NOMO-1 treated with dmso at 0.1 percent for 144 hours (cell line): Measurements from ENCODE around the gene COX7A2.

ENCODE experiments used
- DNase-seq: peaks from one replicate; lab custom pipeline; 2025; ENCODE audit not compliant: unreplicated experiment; lab: John Stamatoyannopoulos, UW

COX7A2 gene

GRCh38 chr6:75243333-75244062 lies at the start of gene COX7A2:
Gene COX7A2, minus strand, starts transcription at chr6:75243801. Its CDS starts 67 bp downstream, at chr6:75243734.
- DNase-seq, result peak; percentile 98

- DNase-seq, result no peak
Observed at GRCh38 chr6:75292555-75292954, 49.0 kb upstream of the COX7A2 start.

GRCh38 chr6:75291744-75292143 lies 48.1 kb upstream of the COX7A2 start:
- DNase-seq, result no peak

GRCh38 chr6:75291331-75291730 lies 47.7 kb upstream of the COX7A2 start:
- DNase-seq, result no peak

GRCh38 chr6:75290136-75290945 lies 46.7 kb upstream of the COX7A2 start:
- DNase-seq, result no peak

GRCh38 chr6:75288023-75288422 lies 44.4 kb upstream of the COX7A2 start:
- no peak for DNase-seq

GRCh38 chr6:75287424-75287823 lies 43.8 kb upstream of the COX7A2 start:
- no peak for DNase-seq

GRCh38 chr6:75286955-75287354 lies 43.4 kb upstream of the COX7A2 start:
- DNase-seq, result no peak

- DNase-seq, result no peak
Observed at GRCh38 chr6:75285283-75285639, 41.7 kb upstream of the COX7A2 start.

- DNase-seq, result peak; percentile 99
Observed at GRCh38 chr6:75284632-75285282, 41.2 kb upstream of the COX7A2 start, which contains the start of gene TMEM30A. Gene TMEM30A, minus strand, starts transcription at chr6:75284792. Its CDS starts 154 bp downstream, at chr6:75284638.

GRCh38 chr6:75283907-75284631 lies 40.5 kb upstream of the COX7A2 start:
- no peak for DNase-seq

GRCh38 chr6:75282706-75283105 lies 39.1 kb upstream of the COX7A2 start:
- no peak for DNase-seq

- DNase-seq, result no peak
Observed at GRCh38 chr6:75281653-75282052, 38.1 kb upstream of the COX7A2 start.

- no peak for DNase-seq
Observed at GRCh38 chr6:75280131-75280855, 36.7 kb upstream of the COX7A2 start.

GRCh38 chr6:75279418-75279817 lies 35.8 kb upstream of the COX7A2 start:
- DNase-seq, result no peak

- no peak for DNase-seq
Observed at GRCh38 chr6:75278474-75279077, 35.0 kb upstream of the COX7A2 start.

- DNase-seq, result no peak
Observed at GRCh38 chr6:75275067-75275466, 31.5 kb upstream of the COX7A2 start.

- peak; percentile 32 for DNase-seq
Observed at GRCh38 chr6:75273009-75273408, 29.4 kb upstream of the COX7A2 start.

- peak; percentile 30 for DNase-seq
Observed at GRCh38 chr6:75272145-75272840, 28.7 kb upstream of the COX7A2 start.
